Subcutaneous adipose tissue (tissue), 4 donors: Measurements from ENCODE around the gene FOXM1. TPM values are rescaled to one million over a fixed set of nuclear protein-coding genes. Genes with fewer than 3 reads are reported as not detected.

Experiments used
- total RNA-seq, 4 donors: library from RNA; depleted of rRNA; stranded (reverse); fragments of >200 nt; gene quantifications; one replicate each; pipeline ENCODE4 v1.1.0, GENCODE V29; 2016
- TF ChIP-seq, protein P1 (sequence below): fragments of 450-650 bp; IDR thresholded peaks from one replicate; pipeline ENCODE4 v1.5.1; 2016; ENCODE audit warnings: low read depth, mild to moderate bottlenecking, control low read depth, antibody characterized with exemption, moderate library complexity

The FOXM1 gene
- total RNA-seq, 4 donors from 2014 or later, result 2.6 to 4.4 TPM; not detected in 2

GRCh38 chr12:2825132-2825531 is 51.8 kb downstream of the FOXM1 start:
- TF ChIP-seq, protein P1, sequence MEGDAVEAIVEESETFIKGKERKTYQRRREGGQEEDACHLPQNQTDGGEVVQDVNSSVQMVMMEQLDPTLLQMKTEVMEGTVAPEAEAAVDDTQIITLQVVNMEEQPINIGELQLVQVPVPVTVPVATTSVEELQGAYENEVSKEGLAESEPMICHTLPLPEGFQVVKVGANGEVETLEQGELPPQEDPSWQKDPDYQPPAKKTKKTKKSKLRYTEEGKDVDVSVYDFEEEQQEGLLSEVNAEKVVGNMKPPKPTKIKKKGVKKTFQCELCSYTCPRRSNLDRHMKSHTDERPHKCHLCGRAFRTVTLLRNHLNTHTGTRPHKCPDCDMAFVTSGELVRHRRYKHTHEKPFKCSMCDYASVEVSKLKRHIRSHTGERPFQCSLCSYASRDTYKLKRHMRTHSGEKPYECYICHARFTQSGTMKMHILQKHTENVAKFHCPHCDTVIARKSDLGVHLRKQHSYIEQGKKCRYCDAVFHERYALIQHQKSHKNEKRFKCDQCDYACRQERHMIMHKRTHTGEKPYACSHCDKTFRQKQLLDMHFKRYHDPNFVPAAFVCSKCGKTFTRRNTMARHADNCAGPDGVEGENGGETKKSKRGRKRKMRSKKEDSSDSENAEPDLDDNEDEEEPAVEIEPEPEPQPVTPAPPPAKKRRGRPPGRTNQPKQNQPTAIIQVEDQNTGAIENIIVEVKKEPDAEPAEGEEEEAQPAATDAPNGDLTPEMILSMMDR, result no peak

GRCh38 chr12:2824541-2824940 is 52.4 kb downstream of the FOXM1 start:
- TF ChIP-seq, protein P1, result no peak

GRCh38 chr12:2823483-2823882 is 53.5 kb downstream of the FOXM1 start:
- TF ChIP-seq, protein P1, result no peak

DNA sequence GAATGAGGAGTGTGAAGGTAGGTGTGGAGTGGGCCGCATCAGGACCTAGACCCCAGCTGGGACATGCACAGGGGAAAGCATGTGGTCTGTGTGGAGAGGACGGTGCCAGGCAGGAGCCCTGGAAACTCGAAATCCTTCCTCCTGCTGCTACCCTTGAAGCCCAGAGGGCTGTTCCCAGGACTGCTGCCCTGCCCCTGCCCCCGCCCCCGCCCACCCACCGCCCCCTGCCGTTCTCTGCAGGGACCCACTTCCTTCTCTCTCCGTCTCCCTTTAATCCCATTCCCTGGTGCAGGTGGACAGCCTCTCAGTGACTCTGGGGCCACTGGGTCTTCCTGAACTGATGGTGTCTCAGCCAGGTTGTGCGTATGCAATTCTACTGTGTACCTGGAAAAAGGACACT is 56.5 kb downstream of the FOXM1 start:
- TF ChIP-seq, protein P1, result no peak

- TF ChIP-seq, protein P1, result no peak
Observed at GRCh38 chr12:2819810-2820209, 57.2 kb downstream of the FOXM1 start.

GRCh38 chr12:2813214-2814185 is 63.5 kb downstream of the FOXM1 start:
- TF ChIP-seq, protein P1, result no peak
